NCI-H187 treated with DMSO at 0.1 percent for 48 hours (cell line): ENCODE measurements around the gene NPAS2.

ENCODE experiments used
- DNase-seq: peaks from one replicate; lab custom pipeline; 2025; lab: John Stamatoyannopoulos, UW

The NPAS2 gene

GRCh38 chr2:100940766-100941645 is 121.1 kb downstream of the NPAS2 start:
- DNase-seq, result no peak

GRCh38 chr2:100941646-100942240 is 121.8 kb downstream of the NPAS2 start:
- no peak for DNase-seq

DNA sequence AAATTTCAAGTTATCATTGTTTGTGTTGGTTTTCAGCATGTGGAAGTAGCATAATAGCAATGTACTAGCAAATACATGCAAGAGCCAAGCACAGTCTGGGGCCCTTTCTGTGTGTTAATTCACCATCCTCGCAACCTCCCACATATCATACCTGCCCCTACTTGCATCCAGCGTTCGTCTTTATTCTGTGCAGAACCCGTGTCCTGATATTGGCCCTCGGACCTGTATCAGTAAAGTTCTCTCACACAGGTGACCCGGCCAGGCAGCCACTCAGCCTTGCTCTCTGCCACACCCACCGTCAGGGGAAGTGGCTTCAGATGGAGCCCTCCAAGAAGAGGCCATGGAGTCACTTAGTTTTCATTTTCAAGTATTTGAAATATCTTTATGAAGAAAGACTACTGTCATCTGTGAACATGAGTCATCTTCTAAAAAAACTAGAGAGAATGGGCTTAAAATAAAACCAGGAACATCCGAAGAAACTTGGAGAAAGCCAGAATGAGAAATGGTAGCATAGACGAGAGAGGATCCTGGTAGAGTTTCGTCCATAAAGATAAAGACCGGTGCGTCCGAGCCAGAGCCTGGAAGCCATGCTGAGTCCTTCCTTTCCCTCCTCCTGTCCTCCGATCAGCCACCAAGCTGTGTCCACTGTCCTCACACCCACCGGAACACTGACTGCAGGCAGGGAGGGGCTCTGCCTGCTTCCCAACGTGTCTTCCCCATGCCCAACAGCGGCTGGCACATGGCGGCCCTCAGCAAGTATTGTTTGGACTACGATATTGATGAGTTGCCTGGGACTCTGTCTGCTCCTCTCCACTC is 124.9 kb downstream of the NPAS2 start:
- DNase-seq, result no peak

DNA sequence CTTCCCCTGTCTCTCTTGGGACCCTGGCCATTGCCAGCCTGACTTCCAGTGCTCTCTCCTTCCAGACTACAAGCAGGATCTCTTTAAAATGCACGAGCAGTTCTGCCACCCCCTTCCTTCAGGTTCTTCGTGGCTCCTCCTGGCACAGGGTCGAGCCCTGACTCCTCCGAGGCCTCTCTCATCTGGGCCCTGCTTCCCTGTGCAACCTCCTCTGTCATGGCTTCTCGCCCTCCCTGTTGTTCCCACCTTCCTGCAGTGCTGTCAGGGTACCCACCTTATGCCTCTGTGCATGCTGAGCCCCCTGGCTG is 125.4 kb downstream of the NPAS2 start:
- DNase-seq, result no peak

DNA sequence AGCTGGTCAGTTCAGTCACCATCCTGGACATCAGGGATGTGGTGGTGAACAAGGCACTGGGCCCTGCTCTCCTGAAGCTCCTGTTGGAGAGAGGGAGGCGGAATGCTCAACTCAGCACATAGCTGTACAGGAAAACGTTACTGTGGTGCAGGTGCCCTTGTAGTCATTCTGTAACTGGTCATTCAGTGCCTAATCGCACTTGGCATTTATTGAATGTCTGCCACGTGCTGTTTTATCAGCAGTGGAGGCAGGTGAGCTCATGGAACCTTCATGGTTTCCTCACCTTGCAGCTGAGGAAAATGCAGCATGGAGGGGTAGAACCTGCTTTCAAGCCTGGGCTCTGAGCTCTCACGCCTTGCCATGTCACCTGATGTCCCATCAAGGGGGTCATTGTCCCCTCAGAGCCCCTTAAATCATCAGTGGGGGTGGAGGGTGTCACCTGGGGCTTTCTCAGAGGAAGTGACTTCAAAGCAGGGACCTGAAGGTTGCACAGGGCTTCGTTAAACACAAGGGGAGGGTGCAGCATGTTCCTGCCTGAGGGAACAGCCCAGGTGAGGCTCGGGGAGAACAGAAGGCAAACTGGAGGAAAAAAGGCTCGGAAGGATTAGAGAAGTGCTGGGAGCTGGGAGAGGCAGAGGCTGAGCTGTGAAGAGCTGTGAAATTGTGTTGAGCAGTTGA is 126.1 kb downstream of the NPAS2 start:
- DNase-seq, result no peak

- no peak for DNase-seq
These were observed 129.2 kb downstream of the NPAS2 start for GRCh38 chr2:100948942-100949811.

DNA sequence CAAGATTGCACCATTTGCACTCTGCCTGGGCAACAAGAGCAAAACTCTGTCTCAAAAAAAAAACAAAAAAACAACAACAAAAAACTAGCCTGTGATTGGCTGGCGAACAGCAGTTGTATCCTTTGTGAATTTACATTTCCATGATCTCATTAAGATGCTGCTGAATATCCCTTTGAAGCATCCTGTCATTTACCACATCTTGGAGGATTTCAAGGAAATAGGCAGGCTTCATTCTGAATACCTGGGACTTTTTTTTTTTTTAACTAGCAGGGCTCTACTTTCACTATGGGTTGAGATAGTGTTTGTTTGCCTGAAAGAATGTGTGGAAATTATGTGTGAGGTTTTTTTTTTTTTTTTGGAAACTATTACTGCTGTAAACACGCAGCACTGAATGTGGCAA is 132.6 kb downstream of the NPAS2 start:
- DNase-seq, result no peak

DNA sequence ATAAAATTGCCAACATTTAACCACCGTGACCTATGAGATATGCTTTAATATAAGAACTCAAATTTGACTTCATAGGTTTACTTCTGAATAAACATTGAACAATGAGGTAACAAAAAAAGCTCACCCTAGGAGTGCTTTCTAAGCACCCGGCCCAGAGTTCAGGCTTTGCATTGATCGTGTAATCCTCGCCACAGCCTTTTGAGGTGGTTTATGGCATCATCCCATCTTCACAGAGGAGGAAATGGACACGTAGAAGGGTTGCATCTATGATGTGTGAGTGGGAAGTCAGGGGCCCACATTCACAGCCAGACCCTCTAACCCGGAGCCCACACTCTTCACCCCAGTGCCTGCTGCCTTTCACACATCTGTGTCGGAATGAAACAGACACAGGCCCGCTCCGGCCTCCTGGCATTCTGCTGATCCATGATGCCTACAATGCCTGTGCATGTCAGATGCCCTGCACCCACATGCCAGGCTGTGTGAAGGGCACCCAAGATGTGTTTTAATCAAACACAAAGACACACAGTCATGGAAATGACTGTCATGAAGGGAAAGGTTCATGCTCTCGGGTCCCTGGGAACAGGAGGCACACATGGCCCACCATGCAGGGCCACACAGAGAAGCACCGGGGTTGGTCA is 133.6 kb downstream of the NPAS2 start:
- DNase-seq, result no peak

DNA sequence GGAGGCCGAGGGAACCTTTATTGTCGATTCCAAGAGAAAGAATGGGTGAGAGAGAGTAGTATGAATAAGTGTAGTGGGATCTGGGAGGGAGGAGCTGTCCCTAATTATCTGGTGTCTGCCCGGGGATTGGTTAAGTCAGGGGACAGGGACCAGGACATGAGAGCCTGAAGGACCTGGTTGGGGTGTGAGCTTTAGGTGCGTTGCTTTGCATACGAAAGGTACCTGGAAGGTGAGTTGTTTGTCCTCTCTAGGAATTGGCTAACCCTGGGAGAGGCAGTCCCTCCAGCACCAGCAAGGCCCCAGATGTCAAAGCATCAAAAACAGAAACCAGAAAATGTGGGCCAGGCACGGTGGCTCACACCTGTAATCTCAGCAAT is 134.1 kb downstream of the NPAS2 start:
- DNase-seq, result no peak

DNA sequence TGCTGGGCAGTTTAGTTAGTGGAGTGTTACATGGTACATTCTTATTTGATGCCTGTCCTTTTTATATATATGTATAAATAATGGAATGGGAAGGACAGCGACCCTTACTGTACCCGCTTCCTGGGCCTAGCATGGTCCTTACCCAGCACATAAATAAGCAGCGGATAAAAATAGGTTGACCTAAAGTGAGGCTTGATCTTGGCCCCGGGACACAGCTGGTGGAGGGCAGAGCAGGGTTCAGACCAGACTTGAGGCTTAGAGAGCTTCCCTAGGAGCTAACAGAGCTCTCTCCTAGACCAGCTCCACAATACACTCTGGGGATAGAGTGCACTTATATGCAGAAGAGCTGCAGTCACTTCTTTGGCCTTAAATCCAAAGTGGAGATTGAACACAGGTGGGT is 135.3 kb downstream of the NPAS2 start:
- no peak for DNase-seq

DNA sequence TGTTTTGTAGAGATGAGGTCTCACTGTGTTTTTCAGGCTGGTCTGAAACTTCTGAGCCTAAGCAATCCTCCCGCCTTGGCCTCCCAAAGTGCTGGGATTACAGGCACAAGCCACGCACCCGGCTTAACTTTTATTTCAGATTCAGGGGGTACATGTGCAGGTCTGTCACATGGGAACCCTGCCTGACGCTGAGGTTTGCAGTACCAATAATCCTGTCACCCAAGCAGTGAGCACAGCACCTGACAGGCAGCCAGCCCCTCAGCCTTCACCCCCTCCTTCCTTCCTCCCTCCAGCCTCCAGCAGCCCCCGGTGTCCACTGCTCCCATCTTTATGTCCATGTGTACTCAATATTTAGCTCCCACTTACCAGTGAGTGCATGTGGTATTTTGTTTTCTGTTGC is 136.1 kb downstream of the NPAS2 start:
- no peak for DNase-seq

- no peak for DNase-seq
These were observed 138.2 kb downstream of the NPAS2 start for GRCh38 chr2:100957996-100958653.

DNA sequence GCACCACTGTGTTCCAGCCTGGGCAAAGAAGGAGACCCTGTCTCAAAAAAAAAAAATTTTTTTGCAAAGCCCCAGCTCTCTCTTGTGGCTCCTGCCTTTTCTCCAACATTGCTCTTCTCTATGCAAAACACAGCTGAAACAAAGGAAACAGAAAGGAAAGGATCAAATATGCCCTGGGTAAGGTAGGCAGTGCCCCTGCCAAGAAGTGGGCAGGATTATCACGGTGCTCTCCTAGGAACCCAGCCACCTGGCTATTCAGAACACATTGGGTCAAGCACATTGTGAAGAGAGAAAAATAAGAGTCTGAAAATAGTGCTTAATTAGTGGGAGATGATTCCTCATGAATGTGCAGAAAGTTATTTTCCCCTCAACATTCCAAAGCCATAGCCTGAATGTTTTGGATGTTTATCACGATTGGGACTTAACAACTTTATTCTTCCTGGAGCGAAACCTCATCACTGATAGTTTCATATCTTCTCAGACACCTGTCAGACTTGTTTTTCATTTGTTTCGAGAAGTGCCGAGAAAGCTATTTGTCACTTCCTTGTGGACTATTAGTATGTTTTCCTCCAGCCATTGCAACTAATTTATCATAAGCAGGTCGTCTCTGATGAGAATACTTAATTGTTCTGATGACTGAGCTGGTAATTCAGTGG is 139.4 kb downstream of the NPAS2 start:
- DNase-seq, result no peak

- no peak for DNase-seq
These were observed 140.7 kb downstream of the NPAS2 start for GRCh38 chr2:100960688-100961087.

GRCh38 chr2:100962366-100963025 is 142.6 kb downstream of the NPAS2 start:
- no peak for DNase-seq

DNA sequence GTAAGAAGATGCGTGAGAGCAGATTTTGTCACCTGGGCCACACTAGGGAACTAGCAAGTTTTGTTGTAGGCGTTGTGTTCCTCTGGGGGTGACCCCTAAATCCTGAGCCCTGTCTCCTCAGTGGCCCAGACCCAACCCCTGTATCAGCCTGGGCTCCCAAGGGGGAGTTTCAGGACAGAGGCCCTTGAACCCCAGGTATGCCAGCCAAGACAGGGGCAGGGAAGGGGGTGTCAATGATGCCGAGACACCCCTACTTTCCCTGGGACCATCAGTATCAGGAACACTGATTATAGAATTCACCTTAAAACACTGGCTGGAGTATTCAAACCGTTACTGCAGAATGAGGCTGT is 143.1 kb downstream of the NPAS2 start:
- no peak for DNase-seq

- no peak for DNase-seq
These were observed 144.3 kb downstream of the NPAS2 start for GRCh38 chr2:100964222-100964621.

DNA sequence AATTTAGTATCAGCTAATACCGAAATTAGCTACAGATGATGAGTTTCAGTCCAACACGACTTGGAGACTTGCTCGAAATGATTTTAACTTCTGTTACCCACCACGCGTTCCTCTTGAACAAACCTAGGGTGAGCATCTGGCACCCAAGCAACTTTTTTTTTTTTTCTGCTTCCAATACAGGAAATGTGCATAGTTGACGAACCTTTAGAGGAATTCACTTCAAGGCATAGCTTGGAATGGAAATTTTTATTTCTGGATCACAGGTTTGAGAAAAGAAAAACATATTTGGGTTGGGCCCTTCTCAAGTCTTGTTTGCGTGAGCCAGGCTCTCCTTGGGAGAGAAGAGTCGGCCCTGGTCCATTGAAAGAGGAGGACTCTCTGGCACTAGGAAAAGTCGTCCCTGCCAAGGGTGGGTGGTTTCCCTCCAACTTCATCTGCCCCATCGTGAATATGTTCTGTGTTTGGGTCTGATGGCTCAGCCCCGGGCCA is 144.8 kb downstream of the NPAS2 start:
- DNase-seq, result no peak

- DNase-seq, result no peak
These were observed 145.7 kb downstream of the NPAS2 start for GRCh38 chr2:100965596-100965995.
